HFFc6 (cell line): ENCODE results near the gene TBCCD1. TPM values are rescaled to one million over a fixed set of nuclear protein-coding genes. Genes with fewer than 3 reads are reported as not detected.
"Not testable (repeated sequence)": the region's sequence is repeated elsewhere in the genome, so short reads cannot be mapped to it uniquely, and the experiment has no call there.

Experiments
- DNase-seq: peaks from one replicate; pipeline ENCODE4 v3.0.0-alpha.2; 2018
- H3K27ac Mint-ChIP-seq: 2 replicates; pipeline ENCODE4 v1.8.0; 2020; ENCODE audit warnings: mild to moderate bottlenecking, mixed read lengths
- H3K27me3 Mint-ChIP-seq: 2 replicates; pipeline ENCODE4 v1.8.0; 2021; ENCODE audit warnings: mild to moderate bottlenecking, moderate library complexity, mixed read lengths; ENCODE audit not compliant: insufficient read depth
- H3K36me3 Mint-ChIP-seq: 2 replicates; pipeline ENCODE4 v1.8.0; 2021; ENCODE audit warnings: low read depth, mixed read lengths
- H3K4me1 Mint-ChIP-seq: 2 replicates; pipeline ENCODE4 v1.8.0; 2020; ENCODE audit warnings: low read depth, mixed read lengths
- H3K4me3 Mint-ChIP-seq: 2 replicates; pipeline ENCODE4 v1.8.0; 2020; ENCODE audit warnings: mild to moderate bottlenecking, moderate library complexity, mixed read lengths
- H3K9me3 Mint-ChIP-seq: 2 replicates; pipeline ENCODE4 v1.8.0; 2020; ENCODE audit warnings: mild to moderate bottlenecking, mixed read lengths
- total RNA-seq, 6 experiments: library from RNA; stranded (reverse); fragmentation: NEBNext Ultra II Directional; extraction: Animal tissue kit (Norgen Biotek cat#: 25700); gene quantifications; 2 replicates in 1 of 6; 3 replicates in 5 of 6; pipeline ENCODE4 v1.2.3, GENCODE V29; 2021
- TF ChIP-seq, protein P1 (sequence below): fragments of 200-600 bp; sonication (generic); IDR thresholded peaks from 2 replicates; pipeline ENCODE4 v1.5.0; 2021; ENCODE audit warnings: antibody characterized with exemption, mild to moderate bottlenecking

Gene TBCCD1
- total RNA-seq, 6 experiments from 2014 or later, result 4.8 to 8.0 (median 6.0) TPM

DNA sequence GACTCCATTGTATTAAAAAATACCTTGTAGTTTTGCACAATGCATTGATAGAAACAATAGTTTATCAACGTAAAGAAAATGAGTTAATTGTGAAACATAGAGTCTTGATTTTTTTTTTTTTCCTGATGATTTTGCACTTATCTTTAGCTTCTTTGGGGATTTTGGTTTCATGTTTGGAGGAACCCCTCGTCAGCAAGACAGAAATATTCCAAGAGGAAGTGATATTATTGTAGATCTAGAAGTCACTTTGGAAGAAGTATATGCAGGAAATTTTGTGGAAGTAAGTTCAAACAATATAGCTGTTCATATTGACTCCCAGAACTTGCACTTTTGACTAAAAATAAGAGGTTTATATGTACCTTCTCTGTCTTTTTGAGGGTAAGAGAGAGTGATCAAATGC is 10.4 kb upstream of the TBCCD1 start:
- H3K4me3 Mint-ChIP-seq, result no peak overlapping the region
- H3K9me3 Mint-ChIP-seq, result no peaks in the 10 kb centered on the region
- H3K4me1 Mint-ChIP-seq, result 0 out of 2 replicates have a peak, but pooled peaks cover 8% of the 10 kb centered on the region
- TF ChIP-seq, protein P1, sequence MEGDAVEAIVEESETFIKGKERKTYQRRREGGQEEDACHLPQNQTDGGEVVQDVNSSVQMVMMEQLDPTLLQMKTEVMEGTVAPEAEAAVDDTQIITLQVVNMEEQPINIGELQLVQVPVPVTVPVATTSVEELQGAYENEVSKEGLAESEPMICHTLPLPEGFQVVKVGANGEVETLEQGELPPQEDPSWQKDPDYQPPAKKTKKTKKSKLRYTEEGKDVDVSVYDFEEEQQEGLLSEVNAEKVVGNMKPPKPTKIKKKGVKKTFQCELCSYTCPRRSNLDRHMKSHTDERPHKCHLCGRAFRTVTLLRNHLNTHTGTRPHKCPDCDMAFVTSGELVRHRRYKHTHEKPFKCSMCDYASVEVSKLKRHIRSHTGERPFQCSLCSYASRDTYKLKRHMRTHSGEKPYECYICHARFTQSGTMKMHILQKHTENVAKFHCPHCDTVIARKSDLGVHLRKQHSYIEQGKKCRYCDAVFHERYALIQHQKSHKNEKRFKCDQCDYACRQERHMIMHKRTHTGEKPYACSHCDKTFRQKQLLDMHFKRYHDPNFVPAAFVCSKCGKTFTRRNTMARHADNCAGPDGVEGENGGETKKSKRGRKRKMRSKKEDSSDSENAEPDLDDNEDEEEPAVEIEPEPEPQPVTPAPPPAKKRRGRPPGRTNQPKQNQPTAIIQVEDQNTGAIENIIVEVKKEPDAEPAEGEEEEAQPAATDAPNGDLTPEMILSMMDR, result no peak
- H3K36me3 Mint-ChIP-seq, result peaks cover 31% of the 10 kb centered on the region; the same call in 1 of the 2 replicates
- no peak overlapping the region for H3K27ac Mint-ChIP-seq
- H3K27me3 Mint-ChIP-seq, result no peaks in the 10 kb centered on the region; the same call in 1 of the 2 replicates
- DNase-seq, result no peak

DNA sequence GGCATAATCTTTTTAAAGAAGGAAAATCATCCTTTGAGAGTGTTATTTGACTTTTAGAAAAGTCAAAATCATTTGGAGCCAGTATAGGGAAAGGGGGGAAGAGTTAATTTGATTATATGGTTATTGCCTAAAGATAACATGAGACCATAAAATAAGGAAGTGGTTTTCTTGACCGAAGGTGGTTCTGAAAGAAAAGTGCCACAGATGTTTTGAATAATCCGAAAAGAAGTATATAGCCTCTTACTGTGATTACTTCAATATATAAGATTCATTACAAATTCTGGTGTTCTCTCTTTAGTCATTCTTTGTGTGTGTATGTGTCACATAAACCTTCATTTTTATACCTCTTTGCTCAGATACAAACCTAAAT is 4.5 kb upstream of the TBCCD1 start:
- TF ChIP-seq, protein P1, result no peak
- Mint-ChIP-seq H3K27me3 (peaks cover 6% of the 10 kb centered on the region; the same call in 1 of the 2 replicates), H3K4me1 (peaks cover 46% of the 10 kb centered on the region), H3K27ac (peak overlapping the region; percentile 84), H3K9me3 (no peaks in the 10 kb centered on the region), H3K4me3 (peak overlapping the region; percentile 98), H3K36me3 (peaks cover 10% of the 10 kb centered on the region; the same call in 1 of the 2 replicates)
- no peak for DNase-seq

DNA sequence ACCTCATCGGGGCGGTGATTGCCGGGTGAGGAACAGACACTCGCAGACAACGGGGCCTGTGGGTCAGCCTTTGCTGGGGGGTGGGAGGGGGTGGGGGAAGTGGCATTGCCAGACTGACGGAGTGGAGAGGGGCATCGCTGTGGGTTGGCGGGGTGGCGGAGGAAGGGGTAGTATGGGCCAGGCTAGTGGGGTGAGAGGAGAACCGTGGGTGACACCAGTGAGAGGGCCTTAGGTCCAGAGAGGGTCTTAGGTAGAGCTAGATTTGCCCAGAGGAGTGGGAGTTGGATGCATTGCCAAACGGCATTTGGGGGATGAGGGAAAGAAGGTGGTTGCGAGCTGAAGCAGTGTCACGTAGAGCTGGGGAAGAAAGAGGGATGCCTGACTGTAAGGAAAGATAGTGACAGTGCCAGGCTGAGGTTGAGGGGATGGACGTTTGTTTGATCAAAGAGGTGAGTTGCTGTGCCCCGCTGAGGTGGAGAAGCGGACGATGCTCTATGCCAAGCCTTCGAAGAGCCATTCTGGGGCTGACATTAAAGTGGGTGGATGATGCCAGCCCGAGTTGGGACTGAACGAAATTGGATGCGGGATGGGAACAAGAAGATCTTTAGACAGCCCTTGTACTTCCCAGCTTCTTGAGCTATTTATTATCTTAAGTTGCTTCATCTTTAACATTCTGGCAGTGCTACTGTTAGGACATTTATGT is 4.0 kb upstream of the TBCCD1 start:
- peaks cover 6% of the 10 kb centered on the region; the same call in 1 of the 2 replicates for H3K27me3 Mint-ChIP-seq
- peaks cover 51% of the 10 kb centered on the region for H3K4me1 Mint-ChIP-seq
- TF ChIP-seq, protein P1, result no peak
- no peaks in the 10 kb centered on the region for H3K9me3 Mint-ChIP-seq
- H3K4me3 Mint-ChIP-seq, result peak overlapping the region; percentile 98
- H3K36me3 Mint-ChIP-seq, result peaks cover 10% of the 10 kb centered on the region; the same call in 1 of the 2 replicates
- no peak for DNase-seq
- peak overlapping the region; percentile 84 for H3K27ac Mint-ChIP-seq

DNA sequence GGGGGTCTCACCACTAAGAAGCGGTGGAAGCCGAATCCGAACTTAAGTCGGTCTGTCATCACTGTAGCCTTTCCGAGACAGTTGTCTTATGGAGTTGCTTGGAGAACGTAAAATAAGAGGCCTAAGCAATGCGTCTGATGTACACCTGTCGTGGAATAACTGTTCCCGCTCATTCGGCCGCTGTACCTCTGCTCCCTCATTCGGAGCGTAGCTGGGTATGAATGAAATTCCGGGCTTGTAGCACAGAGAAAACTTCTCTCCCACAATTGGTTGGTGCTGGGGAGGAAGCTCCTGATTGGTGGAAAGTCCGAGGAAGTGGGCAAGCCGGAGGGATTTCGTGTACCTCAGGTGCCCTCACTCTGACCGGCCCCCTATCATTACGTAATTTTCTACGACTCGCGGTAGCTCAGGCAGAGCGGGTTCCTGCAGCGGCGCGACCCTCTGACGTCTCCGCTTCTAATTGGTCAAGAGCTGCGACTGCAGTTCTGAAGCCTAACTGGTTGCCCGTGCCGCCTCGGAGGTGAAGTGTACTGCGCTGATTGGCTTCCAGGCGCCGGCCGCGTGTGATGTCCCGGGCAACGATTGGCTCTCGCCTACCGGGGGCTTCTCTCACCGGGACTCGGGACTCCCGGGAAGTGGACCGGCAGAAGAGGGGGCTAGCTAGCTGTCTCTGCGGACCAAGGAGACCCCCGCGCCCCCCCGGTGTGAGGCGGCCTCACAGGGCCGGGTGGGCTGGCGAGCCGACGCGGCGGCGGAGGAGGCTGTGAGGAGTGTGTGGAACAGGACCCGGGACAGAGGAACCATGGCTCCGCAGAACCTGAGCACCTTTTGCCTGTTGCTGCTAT is 3.2 kb upstream of the TBCCD1 start, which contains the start of gene DNAJB11:
DNAJB11 (plus strand) TSS at position 625 of the 845 bp plus-strand sequence; CDS start at position 803, 178 bp downstream.
- peaks cover 6% of the 10 kb centered on the region; the same call in 1 of the 2 replicates for H3K27me3 Mint-ChIP-seq
- peak within 1 kb of the TSS; percentile 98 for H3K4me3 Mint-ChIP-seq
- H3K9me3 Mint-ChIP-seq, result no peaks in the 10 kb centered on the region
- H3K36me3 Mint-ChIP-seq, result peaks cover 6% of the 10 kb centered on the region; the same call in 1 of the 2 replicates
- H3K27ac Mint-ChIP-seq, result peak within 1 kb of the TSS; percentile 88
- TF ChIP-seq, protein P1, result no peak
- peak; percentile 100 for DNase-seq
- H3K4me1 Mint-ChIP-seq, result peaks cover 53% of the 10 kb centered on the region

DNA sequence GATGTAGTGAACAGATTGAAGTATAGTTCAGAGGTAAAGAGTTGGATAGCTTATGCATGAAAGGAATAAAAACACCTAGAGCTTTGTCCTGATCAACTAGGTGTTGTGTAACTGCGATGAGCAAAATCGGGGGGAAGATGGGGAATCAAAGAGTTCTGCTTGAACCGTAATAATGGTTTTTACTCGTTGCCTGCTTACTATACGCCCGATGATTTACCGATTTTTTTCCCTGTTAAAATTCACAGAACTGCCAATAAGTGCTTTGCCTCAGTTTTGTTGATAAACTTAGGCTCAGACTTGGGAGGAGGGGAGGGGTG is 2.6 kb upstream of the TBCCD1 start:
- TF ChIP-seq, protein P1, result no peak
- H3K4me3 Mint-ChIP-seq, result peak overlapping the region; percentile 98
- H3K27ac Mint-ChIP-seq, result peak overlapping the region; percentile 88
- H3K9me3 Mint-ChIP-seq, result no peaks in the 10 kb centered on the region
- H3K27me3 Mint-ChIP-seq, result peaks cover 6% of the 10 kb centered on the region; the same call in 1 of the 2 replicates
- H3K4me1 Mint-ChIP-seq, result peaks cover 53% of the 10 kb centered on the region
- no peak for DNase-seq
- H3K36me3 Mint-ChIP-seq, result peaks cover 6% of the 10 kb centered on the region; the same call in 1 of the 2 replicates

DNA sequence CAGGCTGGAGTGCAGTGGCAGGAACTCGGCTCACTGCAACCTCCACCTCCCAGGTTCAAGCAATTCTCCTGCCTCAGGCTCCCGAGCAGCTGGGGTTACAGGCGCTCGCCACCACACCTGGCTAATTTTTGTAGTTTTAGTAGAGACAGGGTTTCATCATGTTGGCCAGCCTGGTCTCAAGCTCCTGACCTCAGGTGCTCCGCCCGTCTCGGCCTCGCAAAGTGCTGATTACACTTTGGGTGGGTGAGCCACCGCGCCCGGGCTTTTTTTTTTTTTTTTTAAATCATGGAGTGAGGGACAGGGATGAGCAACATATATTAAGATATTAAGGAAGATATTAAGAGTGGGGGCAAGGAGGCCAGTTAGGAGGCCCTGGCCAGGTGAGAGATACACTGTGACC is 2.2 kb upstream of the TBCCD1 start:
- not testable (repeated sequence) for H3K36me3 Mint-ChIP-seq, H3K9me3 Mint-ChIP-seq, H3K27me3 Mint-ChIP-seq, DNase-seq
- H3K4me1 Mint-ChIP-seq, result peaks cover 54% of the 10 kb centered on the region
- peak overlapping the region; percentile 88 for H3K27ac Mint-ChIP-seq
- H3K4me3 Mint-ChIP-seq, result peak overlapping the region; percentile 98
